ENCODE results near the gene STAC.
"Not testable (repeated sequence)": the region's sequence is repeated elsewhere in the genome, so short reads cannot be mapped to it uniquely, and the experiment has no call there.

STAC gene

GRCh38 chr3:36514171-36514570, 133.9 kb downstream of the STAC start:
- DNase-seq (ENCODE audit: low read depth, low spot score) = no peak

DNA sequence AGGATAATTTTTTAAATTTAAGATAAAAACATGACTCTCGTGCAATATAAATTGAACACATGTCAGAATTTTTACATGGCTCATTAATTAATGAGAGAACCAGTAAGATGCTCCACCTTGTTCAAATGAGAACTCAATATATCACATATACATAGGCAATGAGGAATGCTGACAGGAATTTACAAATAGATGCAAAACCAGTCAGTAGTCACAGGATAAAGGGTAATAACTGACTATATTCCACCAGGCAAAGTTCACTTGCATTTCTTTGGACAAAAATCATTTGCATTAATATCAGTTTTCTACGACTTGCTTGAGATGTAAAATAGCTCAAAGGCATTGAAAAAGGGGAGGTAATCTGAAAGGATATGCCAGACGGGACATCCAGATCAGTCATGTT, 139.4 kb downstream of the STAC start:
- DNase-seq (ENCODE audit: low read depth, low spot score) = no peak

GRCh38 chr3:36520241-36521006, 140.1 kb downstream of the STAC start:
- DNase-seq (ENCODE audit: low read depth, low spot score) = no peak

GRCh38 chr3:36521007-36521379, 140.7 kb downstream of the STAC start:
- DNase-seq (ENCODE audit: low read depth, low spot score) = no peak

DNA sequence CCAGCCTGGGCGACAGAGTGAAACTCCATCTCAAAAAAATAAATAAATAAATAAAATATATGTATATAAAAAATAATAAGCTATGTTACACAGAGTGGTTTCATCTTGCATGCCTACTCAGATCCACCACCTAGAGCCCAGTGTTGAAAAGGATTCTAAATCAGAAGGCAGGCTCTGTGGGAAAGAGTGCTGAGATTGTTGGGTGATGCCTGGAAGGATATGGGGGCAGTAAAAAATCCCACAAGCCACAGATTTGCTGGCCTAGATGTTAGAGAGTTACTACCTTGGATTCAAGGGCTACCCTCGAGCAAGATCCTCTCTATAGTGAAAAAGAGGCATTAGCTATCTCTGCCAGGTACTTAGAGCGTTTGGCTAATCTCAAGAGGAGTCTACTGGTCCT, 144.3 kb downstream of the STAC start:
- no peak for DNase-seq (ENCODE audit: low read depth, low spot score)

GRCh38 chr3:36525115-36525801, 145.0 kb downstream of the STAC start:
- DNase-seq (ENCODE audit: low read depth, low spot score) = no peak

GRCh38 chr3:36538136-36538749, 157.9 kb downstream of the STAC start:
- no peak for DNase-seq (ENCODE audit: low read depth, low spot score)

- no peak for DNase-seq (ENCODE audit: low read depth, low spot score)
These were observed 160.7 kb downstream of the STAC start for GRCh38 chr3:36540888-36541518.

- no peak for DNase-seq (ENCODE audit: low read depth, low spot score)
These were observed 161.9 kb downstream of the STAC start for GRCh38 chr3:36542186-36542585.

GRCh38 chr3:36543276-36543997, 163.1 kb downstream of the STAC start:
- DNase-seq (ENCODE audit: low read depth, low spot score) = no peak

DNA sequence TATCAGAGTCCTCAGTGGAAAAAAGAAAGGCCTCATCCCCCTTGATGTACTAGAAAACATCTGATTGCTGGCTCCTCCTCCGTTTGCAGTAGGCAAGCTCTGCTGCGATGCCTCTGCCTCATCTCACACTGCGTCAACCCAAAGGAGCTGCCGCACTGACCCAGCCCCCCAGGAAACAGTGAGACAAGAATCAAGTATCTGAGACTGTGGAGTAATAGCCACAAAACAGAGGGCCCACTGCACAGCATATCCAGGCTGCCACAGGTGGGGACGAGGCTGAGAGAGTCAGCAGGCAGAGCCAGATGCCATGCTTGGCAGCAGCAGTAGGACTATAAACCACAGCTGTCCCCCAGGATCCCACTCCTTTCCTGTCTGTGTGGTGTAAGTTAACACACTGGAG, 165.9 kb downstream of the STAC start:
- no peak for DNase-seq (ENCODE audit: low read depth, low spot score)

DNA sequence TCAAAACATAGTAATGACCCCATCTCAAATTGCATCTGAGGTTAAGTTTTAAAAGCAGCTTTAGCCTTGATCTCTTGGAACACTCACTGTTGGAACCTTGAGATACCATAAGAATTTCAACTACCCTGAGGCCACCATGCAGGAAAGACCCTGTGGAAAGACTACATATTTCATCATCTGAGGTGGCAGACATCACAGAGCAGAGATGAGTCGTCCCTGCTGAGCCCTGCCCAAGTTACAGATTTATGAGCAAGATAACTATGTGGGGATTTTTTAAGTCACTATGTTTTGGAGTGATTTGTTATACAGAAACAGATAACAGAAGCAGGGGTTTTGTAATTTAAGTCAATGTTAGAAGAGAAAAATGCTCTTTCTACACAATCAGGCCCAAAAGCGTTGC, 168.4 kb downstream of the STAC start:
- DNase-seq (ENCODE audit: low read depth, low spot score) = no peak

DNA sequence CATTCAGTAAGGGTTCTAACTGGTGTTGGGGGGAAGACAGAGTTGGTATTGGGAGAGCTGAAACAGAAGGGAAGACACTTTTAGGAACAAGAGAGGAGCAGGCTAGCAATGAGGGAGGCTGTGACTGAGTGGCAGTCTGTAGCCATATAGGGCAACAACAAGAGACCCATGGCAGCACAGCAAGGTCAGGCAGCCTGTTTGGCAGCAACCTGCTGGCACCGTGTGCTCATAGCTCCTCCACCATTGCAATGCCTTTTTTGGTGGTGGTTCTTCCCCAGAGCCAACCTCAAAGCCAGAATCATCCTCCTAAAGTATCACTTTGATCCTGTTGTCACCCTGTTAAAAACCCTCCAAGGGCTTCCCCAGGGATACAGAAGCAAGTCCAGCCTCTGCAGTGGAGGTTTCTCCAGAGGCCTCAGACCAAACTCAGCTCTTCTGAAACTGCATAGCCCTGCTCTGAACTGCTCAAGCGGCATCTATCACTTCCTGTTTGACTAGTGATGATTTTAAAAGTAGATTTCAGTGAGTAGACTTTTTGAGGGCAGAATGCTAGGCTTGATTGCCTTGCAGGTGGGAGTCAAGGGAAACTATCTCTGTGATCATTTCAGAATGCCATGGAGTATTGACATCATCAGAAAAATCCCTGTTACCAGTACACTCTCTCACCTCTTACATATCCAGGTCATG, 176.9 kb downstream of the STAC start:
- no peak for DNase-seq (ENCODE audit: low read depth, low spot score)

GRCh38 chr3:36557708-36558421, 177.6 kb downstream of the STAC start:
- DNase-seq (ENCODE audit: low read depth, low spot score) = no peak

DNA sequence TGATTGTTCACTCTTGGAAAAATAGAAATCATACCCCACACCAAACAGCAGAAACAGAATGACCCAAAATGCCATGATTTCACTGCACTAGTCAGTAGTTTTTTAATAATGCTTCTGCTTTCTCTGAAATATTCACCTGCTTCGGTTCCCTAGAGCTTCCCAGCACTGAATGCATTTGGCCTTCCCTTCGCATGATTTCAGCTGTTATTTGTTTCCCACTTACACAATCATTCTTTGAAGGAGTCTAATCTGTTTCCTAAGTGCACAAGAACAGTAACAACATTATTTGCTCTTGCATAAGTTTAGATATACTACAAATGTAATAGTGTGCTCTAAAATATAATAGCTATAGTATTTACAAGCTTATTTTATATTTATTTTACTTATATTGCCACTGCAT, 178.7 kb downstream of the STAC start:
- DNase-seq (ENCODE audit: low read depth, low spot score) = no peak

DNA sequence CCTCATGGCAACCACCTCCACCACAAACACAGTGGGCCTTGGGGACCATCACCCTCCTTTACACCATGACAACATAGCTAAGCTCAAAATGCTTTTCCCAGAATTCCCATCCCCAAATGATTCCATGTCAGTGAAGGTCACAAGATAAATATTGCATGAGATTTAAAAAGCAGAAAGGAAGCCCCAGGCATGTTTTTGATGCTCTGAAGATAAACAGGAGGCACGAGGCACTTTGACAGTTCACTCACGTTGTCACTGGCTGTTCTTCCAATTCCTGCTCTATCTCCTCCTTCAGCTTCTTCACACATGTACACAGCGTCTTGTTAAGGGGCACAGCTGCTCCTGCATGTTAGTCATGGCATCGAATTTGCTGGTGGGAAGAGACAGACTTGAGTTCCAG, 180.4 kb downstream of the STAC start:
- no peak for DNase-seq (ENCODE audit: low read depth, low spot score)

DNA sequence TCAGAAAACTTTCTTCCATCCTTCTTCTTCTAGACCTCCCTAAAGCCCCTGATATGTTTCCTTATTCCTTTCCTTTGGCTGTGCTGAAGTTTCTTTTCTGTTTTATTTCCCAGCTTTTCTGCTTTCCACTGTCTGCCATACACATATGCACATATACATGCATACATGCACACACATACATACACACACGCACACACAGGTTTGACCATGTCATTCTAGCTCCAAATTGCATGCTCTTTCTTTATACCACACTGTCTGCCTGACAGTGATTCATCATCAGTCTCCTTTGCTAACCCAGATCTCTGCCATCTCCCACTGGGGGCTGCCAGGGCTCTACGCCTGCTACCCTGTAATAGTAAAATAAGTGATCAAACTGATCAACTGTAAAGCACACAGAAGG, 181.3 kb downstream of the STAC start:
- DNase-seq (ENCODE audit: low read depth, low spot score) = no peak

GRCh38 chr3:36562945-36563344, 182.6 kb downstream of the STAC start:
- no peak for DNase-seq (ENCODE audit: low read depth, low spot score)

- DNase-seq (ENCODE audit: low read depth, low spot score) = no peak
These were observed 194.9 kb downstream of the STAC start for GRCh38 chr3:36575241-36575640.

- DNase-seq (ENCODE audit: low read depth, low spot score) = not testable (repeated sequence)
These were observed 198.1 kb downstream of the STAC start for GRCh38 chr3:36578418-36578817.

- DNase-seq (ENCODE audit: low read depth, low spot score) = no peak
These were observed 199.4 kb downstream of the STAC start for GRCh38 chr3:36579746-36580145.

Measured in smooth muscle cell of the brain vasculature (primary cell).